Parathyroid adenoma (tissue), 2 donors: Measurements from ENCODE around the gene TSPAN18.

Experiments
- H2AFZ ChIP-seq: fragments of 300-600 bp; sonication (generic); one replicate; pipeline ENCODE4 v1.7.0; 2017; ENCODE audit warnings: antibody characterized with exemption, mild to moderate bottlenecking
- H3K27ac ChIP-seq: fragments of 300-600 bp; sonication (generic); one replicate; pipeline ENCODE4 v1.7.0; 2017
- H3K27me3 ChIP-seq: fragments of 300-600 bp; sonication (generic); one replicate; pipeline ENCODE4 v1.7.0; 2017; ENCODE audit warnings: low read length; ENCODE audit not compliant: control insufficient read depth, insufficient read depth
- H3K36me3 ChIP-seq: fragments of 300-600 bp; sonication (generic); one replicate; pipeline ENCODE4 v1.7.0; 2017; ENCODE audit warnings: low read length; ENCODE audit not compliant: control insufficient read depth, insufficient read depth
- H3K4me1 ChIP-seq: fragments of 300-600 bp; sonication (generic); one replicate; pipeline ENCODE4 v1.7.0; 2017; ENCODE audit warnings: control low read depth
- H3K4me2 ChIP-seq: fragments of 300-600 bp; sonication (generic); one replicate; pipeline ENCODE4 v1.7.0; 2017; ENCODE audit warnings: low read length
- H3K4me3 ChIP-seq: fragments of 300-600 bp; sonication (generic); one replicate; pipeline ENCODE4 v1.7.0; 2017; ENCODE audit warnings: low read depth, low read length
- H3K79me2 ChIP-seq: fragments of 300-600 bp; sonication (generic); one replicate; pipeline ENCODE4 v1.7.0; 2017; ENCODE audit warnings: control low read depth
- H3K9ac ChIP-seq: fragments of 300-600 bp; sonication (generic); one replicate; pipeline ENCODE4 v1.7.0; 2017; ENCODE audit warnings: mild to moderate bottlenecking
- H3K9me3 ChIP-seq: fragments of 300-600 bp; sonication (generic); one replicate; pipeline ENCODE4 v1.7.0; 2017; ENCODE audit warnings: low read length; ENCODE audit not compliant: control insufficient read depth
- TF ChIP-seq, protein P1 (sequence below): fragments of 300-600 bp; sonication (generic); IDR thresholded peaks from one replicate; pipeline ENCODE4 v1.7.0; 2017; ENCODE audit warnings: antibody characterized with exemption, mild to moderate bottlenecking
- donor health status: primary hyperparathyroidism.

Gene TSPAN18

DNA sequence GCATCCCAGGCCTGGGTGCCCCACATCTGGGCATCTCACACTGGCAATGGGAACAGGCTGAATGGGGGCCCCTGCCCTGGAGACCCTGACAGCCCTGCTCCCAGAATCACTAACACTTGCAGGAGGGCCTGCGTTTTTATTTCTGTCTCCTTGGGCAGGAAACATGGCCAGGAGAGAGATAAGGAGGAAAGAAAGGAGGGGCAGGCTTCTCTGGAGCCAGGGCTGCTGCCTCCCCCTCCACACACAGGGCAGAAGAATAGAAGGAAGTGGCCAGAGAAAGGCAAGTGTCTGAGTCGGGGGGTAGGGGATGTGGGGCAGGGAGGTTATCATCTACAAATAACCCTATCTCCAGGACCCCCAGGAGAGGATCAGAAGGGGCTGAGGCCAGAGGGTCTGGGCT is 25.5 kb upstream of the TSPAN18 start:
- Histone ChIP-seq H3K27me3 (no peaks in the 10 kb centered on the region), H3K36me3 (no peaks in the 10 kb centered on the region), H3K79me2 (no peaks in the 10 kb centered on the region), H3K4me2 (no peak overlapping the region), H2AFZ (no peak overlapping the region), H3K9ac (no peak overlapping the region), H3K9me3 (no peaks in the 10 kb centered on the region), H3K4me3 (no peak overlapping the region), H3K27ac (no peak overlapping the region), H3K4me1 (no peaks in the 10 kb centered on the region)
- TF ChIP-seq, protein P1, sequence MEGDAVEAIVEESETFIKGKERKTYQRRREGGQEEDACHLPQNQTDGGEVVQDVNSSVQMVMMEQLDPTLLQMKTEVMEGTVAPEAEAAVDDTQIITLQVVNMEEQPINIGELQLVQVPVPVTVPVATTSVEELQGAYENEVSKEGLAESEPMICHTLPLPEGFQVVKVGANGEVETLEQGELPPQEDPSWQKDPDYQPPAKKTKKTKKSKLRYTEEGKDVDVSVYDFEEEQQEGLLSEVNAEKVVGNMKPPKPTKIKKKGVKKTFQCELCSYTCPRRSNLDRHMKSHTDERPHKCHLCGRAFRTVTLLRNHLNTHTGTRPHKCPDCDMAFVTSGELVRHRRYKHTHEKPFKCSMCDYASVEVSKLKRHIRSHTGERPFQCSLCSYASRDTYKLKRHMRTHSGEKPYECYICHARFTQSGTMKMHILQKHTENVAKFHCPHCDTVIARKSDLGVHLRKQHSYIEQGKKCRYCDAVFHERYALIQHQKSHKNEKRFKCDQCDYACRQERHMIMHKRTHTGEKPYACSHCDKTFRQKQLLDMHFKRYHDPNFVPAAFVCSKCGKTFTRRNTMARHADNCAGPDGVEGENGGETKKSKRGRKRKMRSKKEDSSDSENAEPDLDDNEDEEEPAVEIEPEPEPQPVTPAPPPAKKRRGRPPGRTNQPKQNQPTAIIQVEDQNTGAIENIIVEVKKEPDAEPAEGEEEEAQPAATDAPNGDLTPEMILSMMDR = no peak

DNA sequence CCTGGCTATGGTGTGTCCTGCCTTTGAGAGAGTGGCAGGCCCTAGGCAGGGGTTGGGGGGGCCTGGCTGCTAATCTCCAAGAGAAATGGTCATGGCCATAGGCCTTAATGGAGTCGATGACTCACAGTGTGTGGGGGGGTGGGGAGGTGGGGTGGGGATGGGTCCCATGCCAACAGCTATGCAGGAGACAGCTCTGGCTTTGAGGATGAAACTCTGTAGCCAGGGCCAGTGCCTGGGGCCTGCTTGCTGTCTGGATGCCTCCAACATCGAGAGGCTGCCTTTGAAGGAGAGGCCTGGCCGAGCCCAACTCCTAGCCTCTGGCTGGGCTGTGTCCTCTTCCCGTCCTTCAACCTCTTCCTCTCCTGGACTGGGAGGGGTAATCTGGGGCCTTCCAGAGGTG is 23.9 kb upstream of the TSPAN18 start:
- Histone ChIP-seq H3K36me3 (no peaks in the 10 kb centered on the region), H3K4me3 (no peak overlapping the region), H2AFZ (no peak overlapping the region), H3K9ac (no peak overlapping the region), H3K9me3 (no peaks in the 10 kb centered on the region), H3K27ac (no peak overlapping the region), H3K4me1 (no peaks in the 10 kb centered on the region), H3K79me2 (no peaks in the 10 kb centered on the region), H3K27me3 (no peaks in the 10 kb centered on the region), H3K4me2 (no peak overlapping the region)
- TF ChIP-seq, protein P1 = no peak

DNA sequence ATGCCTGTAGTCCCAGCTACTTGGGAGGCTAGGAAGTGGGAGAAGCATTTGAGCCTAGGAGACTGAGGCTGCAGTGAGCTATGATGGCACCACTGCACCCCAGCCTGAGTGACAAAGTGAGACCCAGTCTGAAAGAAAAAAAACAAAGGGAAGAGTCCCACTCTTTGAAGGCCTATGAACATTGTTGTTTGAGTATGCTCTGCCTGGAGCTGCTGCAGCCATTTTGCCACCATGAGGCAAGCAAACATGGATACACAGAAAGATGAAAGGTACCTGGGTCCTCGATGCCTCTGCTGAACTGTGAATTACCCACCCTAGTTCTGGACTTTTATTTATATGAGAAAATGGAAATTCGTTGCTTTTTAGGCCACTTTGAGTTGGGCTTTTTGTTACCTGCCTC is 19.7 kb upstream of the TSPAN18 start:
- H3K9me3 ChIP-seq = no peaks in the 10 kb centered on the region

DNA sequence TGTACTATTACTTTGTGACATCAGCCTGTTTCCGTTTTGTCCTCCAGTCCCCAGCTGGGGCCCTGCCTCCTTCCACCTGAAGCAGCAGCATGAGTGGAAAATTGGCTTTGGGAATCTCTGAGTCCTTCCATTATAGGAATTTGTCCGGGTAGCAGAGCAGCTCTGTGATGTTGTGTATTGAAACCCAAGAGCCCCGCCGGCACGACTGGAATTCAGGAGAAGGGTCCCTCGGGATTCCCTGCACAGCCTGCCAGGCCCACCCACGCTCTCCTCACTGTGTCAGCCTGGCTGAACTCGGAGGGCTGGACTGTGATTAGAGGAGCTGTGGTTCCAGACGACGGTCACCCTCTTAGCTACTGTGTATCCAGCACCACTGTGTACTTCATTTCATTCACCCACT is 18.8 kb upstream of the TSPAN18 start:
- no peaks in the 10 kb centered on the region for H3K79me2 ChIP-seq
- H3K4me3 ChIP-seq = no peak overlapping the region
- no peaks in the 10 kb centered on the region for H3K9me3 ChIP-seq
- no peaks in the 10 kb centered on the region for H3K36me3 ChIP-seq
- no peak overlapping the region for H3K9ac ChIP-seq
- TF ChIP-seq, protein P1 = no peak
- no peaks in the 10 kb centered on the region for H3K4me1 ChIP-seq
- H3K27me3 ChIP-seq = no peaks in the 10 kb centered on the region
- H3K27ac ChIP-seq = no peak overlapping the region
- no peak overlapping the region for H3K4me2 ChIP-seq
- H2AFZ ChIP-seq = no peak overlapping the region

More for the DNA sequence above, 19.7 kb upstream of the TSPAN18 start:
- Histone ChIP-seq H3K36me3 (no peaks in the 10 kb centered on the region), H3K4me3 (no peak overlapping the region), H3K4me1 (no peaks in the 10 kb centered on the region), H3K79me2 (no peaks in the 10 kb centered on the region), H3K27me3 (no peaks in the 10 kb centered on the region), H3K4me2 (no peak overlapping the region), H2AFZ (no peak overlapping the region), H3K27ac (no peak overlapping the region), H3K9ac (no peak overlapping the region)
- TF ChIP-seq, protein P1 = no peak

DNA sequence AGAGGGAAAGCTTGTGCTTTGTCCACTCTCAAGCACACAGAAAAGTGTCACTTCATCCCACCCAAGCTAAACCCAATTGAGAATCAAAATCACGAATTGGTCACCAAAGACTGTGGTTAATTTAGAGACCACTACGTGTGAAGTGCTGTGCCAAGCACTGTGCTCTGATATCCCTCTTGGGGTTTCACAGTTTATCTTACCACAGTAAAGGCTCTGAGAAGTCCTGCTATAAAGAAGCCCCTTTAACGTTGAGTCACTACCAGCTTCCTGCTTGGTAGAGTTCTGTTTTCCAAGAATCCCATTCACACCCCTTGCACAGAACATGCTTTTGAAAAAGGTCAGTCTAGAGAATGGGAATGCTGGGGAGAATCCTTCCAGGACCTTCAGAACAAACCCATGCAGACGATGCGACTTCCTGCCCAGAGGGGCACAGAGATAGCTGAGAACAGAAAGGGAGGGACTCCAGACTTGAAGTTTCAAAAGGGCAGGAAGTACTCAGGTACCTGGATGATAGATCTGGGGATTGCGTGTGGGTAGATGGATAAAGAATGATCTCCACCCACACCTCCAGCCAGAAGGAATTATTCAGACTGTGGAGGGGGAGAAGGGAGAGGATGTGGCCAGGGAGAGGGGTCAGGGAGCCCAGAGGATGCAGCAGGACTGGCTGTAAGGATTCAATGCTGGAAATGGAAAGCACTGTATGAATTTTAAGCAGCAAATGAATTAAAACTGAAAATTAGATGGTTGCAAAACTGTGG is 18.1 kb upstream of the TSPAN18 start:
- no peak overlapping the region for H3K4me3 ChIP-seq
- no peaks in the 10 kb centered on the region for H3K27me3 ChIP-seq
- H3K9ac ChIP-seq = no peak overlapping the region
- no peaks in the 10 kb centered on the region for H3K36me3 ChIP-seq
- TF ChIP-seq, protein P1 = no peak
- H3K4me1 ChIP-seq = no peaks in the 10 kb centered on the region
- no peak overlapping the region for H3K4me2 ChIP-seq
- no peaks in the 10 kb centered on the region for H3K9me3 ChIP-seq
- no peak overlapping the region for H3K27ac ChIP-seq
- H2AFZ ChIP-seq = no peak overlapping the region
- no peaks in the 10 kb centered on the region for H3K79me2 ChIP-seq
